HFF-Myc (cell line): Measurements from ENCODE around the gene THPO.
A peak's percentile ranks its signal among the peaks of the same experiment; 100 is the strongest.

Experiments
- DNase-seq: peaks from one replicate; pipeline ENCODE4 v3.0.0-alpha.2; 2011; ENCODE audit warnings: low read depth; ENCODE audit errors: extremely low read depth
- H3K4me3 ChIP-seq: replicated peaks from 2 replicates; pipeline ENCODE4 v1.5.1; 2011; ENCODE audit warnings: low read depth, mild to moderate bottlenecking, control low read depth, low read length
- TF ChIP-seq, protein P1 (sequence below): IDR thresholded peaks from 2 replicates; pipeline ENCODE4 v1.5.1; 2012; ENCODE audit warnings: mild to moderate bottlenecking, low read depth, low read length, control low read depth; ENCODE audit errors: missing control alignments

THPO gene

DNA sequence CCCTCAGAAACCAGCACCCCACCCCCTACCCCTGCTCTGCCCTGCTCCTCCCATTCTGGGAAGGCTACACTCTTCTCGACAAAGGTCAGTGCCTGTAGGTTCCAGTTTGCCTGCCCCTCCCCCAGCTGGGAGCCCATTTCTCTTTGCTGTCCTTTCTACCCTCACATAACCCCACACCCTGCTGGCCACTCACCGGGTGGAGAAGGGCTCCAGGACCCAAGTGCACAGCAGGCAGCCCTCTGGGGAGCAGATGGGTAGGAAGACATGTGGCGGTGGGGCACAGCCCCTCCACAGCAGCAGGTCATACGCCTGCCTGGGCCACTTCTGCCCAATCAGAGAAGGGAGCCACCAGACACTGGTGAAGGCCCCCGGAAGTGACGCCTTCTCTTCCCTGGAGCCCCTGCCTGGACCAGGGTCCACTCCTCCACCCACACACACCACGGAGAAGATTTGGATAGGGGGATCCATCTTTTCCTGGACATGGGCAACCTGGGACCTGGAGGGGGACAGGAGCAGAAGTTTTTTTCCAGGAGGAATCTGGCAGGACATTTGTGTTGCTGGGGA, at the start of gene THPO:
Gene THPO (minus strand): TSS at position 326 of the 564 bp plus-strand sequence. CDS start 1,948 bp downstream, outside the sequence.
- H3K4me3 ChIP-seq, result no peak within 1 kb of the TSS
- no peak for DNase-seq

DNA sequence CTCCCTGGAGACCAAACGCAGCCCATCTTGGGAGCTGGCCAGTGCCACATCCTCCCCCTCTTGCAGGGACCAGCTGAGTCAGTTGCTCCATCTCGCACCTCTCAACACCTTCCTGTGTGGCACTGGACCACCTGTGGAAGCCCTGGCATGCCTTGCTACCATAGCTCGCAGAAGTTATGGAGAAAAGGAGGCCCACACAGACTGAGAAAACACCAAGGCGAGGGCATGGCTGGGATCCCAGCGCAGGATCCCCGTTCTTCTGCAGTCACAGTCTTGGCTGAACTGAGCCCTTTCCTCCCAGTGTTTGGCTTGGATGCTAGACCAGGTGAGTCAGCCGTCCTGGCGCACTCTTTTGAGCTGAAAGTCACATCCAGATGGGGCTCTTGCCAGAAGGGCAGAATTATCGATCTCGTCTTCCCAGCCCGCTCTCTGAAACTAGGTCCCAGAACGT, 48.7 kb upstream of the THPO start:
- no peak overlapping the region for H3K4me3 ChIP-seq
- no peak for DNase-seq
- TF ChIP-seq, protein P1, sequence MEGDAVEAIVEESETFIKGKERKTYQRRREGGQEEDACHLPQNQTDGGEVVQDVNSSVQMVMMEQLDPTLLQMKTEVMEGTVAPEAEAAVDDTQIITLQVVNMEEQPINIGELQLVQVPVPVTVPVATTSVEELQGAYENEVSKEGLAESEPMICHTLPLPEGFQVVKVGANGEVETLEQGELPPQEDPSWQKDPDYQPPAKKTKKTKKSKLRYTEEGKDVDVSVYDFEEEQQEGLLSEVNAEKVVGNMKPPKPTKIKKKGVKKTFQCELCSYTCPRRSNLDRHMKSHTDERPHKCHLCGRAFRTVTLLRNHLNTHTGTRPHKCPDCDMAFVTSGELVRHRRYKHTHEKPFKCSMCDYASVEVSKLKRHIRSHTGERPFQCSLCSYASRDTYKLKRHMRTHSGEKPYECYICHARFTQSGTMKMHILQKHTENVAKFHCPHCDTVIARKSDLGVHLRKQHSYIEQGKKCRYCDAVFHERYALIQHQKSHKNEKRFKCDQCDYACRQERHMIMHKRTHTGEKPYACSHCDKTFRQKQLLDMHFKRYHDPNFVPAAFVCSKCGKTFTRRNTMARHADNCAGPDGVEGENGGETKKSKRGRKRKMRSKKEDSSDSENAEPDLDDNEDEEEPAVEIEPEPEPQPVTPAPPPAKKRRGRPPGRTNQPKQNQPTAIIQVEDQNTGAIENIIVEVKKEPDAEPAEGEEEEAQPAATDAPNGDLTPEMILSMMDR, result no peak

More for the DNA sequence above, at the start of gene THPO:
- TF ChIP-seq, protein P1, result no peak

DNA sequence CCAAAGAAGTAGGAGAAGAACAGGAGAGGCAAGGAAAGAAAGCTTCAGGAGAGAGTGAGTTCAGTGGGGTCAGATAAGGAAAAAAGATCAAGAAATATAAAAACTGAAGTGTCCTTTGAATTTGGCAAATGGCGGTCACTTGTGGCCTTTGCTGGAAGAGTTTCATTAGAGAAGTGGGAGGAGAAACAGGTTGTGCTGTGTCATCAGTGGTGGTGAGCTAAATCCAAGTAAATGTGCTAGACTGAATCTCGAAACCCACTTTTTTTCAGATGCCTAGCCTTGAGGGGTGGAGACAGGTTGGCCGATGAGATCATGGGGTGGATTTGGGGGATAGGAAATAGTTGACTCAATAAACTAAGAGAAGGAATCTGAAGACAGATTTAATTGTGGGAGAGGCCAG, 45.6 kb upstream of the THPO start:
- TF ChIP-seq, protein P1, result no peak
- no peak for DNase-seq
- H3K4me3 ChIP-seq, result no peak overlapping the region

DNA sequence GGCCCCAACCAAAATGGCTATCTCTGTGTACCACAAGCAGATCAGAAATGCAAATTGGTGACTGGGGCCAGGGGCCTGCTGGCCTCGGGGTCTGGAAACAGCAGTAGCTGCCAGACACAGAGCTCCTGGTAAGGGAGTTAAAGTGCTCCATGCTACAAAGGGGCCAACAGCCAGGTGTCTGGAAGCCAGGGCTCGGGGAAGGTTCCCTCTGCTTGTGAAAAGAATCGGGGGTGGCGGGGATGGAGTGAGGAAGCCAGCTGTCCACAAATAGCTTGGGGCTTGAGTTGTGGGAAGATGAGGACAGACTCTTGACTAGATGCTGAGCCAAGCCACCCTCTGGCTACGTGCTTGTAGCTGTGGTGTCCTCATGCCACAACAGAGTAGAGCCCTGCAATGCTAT, 41.2 kb upstream of the THPO start:
- no peak overlapping the region for H3K4me3 ChIP-seq
- DNase-seq, result no peak
- TF ChIP-seq, protein P1, result no peak

DNA sequence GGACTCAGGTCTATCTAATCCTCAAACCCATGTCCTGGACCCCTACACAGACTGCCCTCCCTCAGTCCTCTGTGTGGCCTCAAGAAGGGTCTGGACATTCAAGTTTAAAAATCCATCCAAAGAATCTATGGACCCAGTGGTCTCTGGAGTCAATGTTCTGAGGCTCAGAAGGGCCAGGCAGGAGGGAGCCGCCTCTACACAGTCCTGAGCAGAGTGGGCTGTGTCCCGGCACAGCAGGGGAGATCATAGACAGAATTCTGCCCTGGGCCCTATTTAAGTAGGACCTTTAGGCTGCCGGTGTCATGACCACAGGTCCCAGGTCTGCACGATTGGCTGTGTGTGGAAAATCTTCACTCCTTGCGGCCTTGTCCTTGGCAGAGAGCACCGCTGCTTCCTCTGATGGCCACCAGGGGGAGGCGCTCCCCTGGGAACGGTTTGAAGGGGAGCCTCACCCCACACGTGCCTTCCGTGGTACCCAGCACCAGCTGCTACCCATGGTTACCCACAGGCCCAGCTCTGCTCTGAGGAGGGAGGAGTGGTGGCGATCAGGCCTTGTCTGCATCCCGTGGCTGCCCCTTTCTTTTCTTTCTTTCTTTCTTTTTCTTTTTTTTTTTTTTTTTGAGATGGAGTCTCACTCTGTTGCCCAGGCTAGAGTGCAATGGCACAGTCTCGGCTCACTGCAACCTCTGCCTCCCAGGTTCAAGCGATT, 39.8 kb upstream of the THPO start:
- peak; percentile 22 for DNase-seq
- TF ChIP-seq, protein P1, result peak; percentile 94

DNA sequence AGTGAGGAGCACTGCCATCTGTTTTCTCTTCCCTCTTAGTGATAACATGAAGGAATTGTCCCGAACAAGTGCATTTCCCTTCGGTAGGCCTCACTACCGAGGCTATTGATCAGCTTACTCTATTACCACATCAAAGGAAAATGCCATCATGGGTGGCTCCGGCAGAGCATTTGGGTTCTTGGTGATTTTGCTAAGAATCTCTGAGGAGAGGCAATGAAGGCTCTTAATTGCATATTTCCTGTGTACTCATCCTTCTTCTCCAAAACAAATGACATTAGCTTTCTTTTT, 37.1 kb upstream of the THPO start:
- no peak overlapping the region for H3K4me3 ChIP-seq
- no peak for DNase-seq
- TF ChIP-seq, protein P1, result no peak

More for the DNA sequence above, 39.8 kb upstream of the THPO start:
- no peak overlapping the region for H3K4me3 ChIP-seq
